Measurements from ENCODE around the gene PPME1. TPM values are rescaled to one million over a fixed set of nuclear protein-coding genes. Genes with fewer than 3 reads are reported as not detected.

The PPME1 gene
- polyA plus RNA-seq, 3 donors: 5.2 to 12.2 (median 8.9) TPM

GRCh38 chr11:74282914-74283371, 111.9 kb downstream of the PPME1 start:
- 88% methylated on average over 5 of the region's 5 CpGs for WGBS (ENCODE audit: insufficient coverage)
- no peaks in the 10 kb centered on the region for H3K4me1 ChIP-seq (ENCODE audit: control insufficient read depth in 1 of 2, insufficient read depth in 2 of 2, low read length in 2 of 2)

GRCh38 chr11:74283580-74284180, 112.6 kb downstream of the PPME1 start:
- Histone ChIP-seq H3K27me3 (ENCODE audit: control insufficient read depth in 2 of 2, insufficient read depth in 2 of 2, low read length in 2 of 2) (no peaks in the 10 kb centered on the region), H3K79me2 (ENCODE audit: insufficient read depth, low read length) (no peaks in the 10 kb centered on the region), H3K4me3 (replicated peaks in 1 of 3; ENCODE audit: low read depth in 2 of 3, low read length in 3 of 3) (no peak overlapping the region), H3K4me2 (replicated peaks; ENCODE audit: extremely low read depth, low read length, poor library complexity, severe bottlenecking) (no peak overlapping the region), H4K20me1 (ENCODE audit: insufficient read depth, low read length) (no peaks in the 10 kb centered on the region), H3K36me3 (replicated peaks in 1 of 2; ENCODE audit: control insufficient read depth in 1 of 2, insufficient read depth in 2 of 2, low read length in 2 of 2) (no peaks in the 10 kb centered on the region), H3K4me1 (ENCODE audit: control insufficient read depth in 1 of 2, insufficient read depth in 2 of 2, low read length in 2 of 2) (no peaks in the 10 kb centered on the region), H3K27ac (ENCODE audit: low read depth in 1 of 2, low read length in 2 of 2) (no peak overlapping the region), H3K9me3 (replicated peaks in 1 of 2; ENCODE audit: control insufficient read depth in 1 of 2, insufficient read depth in 1 of 2, low read length in 2 of 2) (no peaks in the 10 kb centered on the region), H3K9ac (ENCODE audit: insufficient read depth, low read length, poor library complexity, severe bottlenecking) (no peak overlapping the region), H2AFZ (ENCODE audit: insufficient read depth, low read depth, low read length, poor library complexity, severe bottlenecking) (no peak overlapping the region)
- WGBS (ENCODE audit: insufficient coverage): 79% methylated on average over 3 of the region's 3 CpGs
- Mint-ChIP-seq H3K27ac (no peak overlapping the region), H3K4me1 (no peaks in the 10 kb centered on the region), H3K36me3 (no peaks in the 10 kb centered on the region), H3K4me3 (no peak overlapping the region), H3K9me3 (no peaks in the 10 kb centered on the region), H3K27me3 (ENCODE audit: low read depth in 3 of 3) (peaks cover 2 to 4% (median 3%) of the 10 kb centered on the region in 3 donors)
- DNase-seq: no peak
- no peak for TF ChIP-seq CTCF (IDR thresholded peaks at IDR 0.05)
- intact Hi-C loops (cut with micrococcal nuclease): no loop called here

More at GRCh38 chr11:74282914-74283371, 111.9 kb downstream of the PPME1 start:
- Histone ChIP-seq H3K27me3 (ENCODE audit: control insufficient read depth in 2 of 2, insufficient read depth in 2 of 2, low read length in 2 of 2) (no peaks in the 10 kb centered on the region), H3K9ac (ENCODE audit: insufficient read depth, low read length, poor library complexity, severe bottlenecking) (no peak overlapping the region), H3K79me2 (ENCODE audit: insufficient read depth, low read length) (no peaks in the 10 kb centered on the region), H3K9me3 (replicated peaks in 1 of 2; ENCODE audit: control insufficient read depth in 1 of 2, insufficient read depth in 1 of 2, low read length in 2 of 2) (no peaks in the 10 kb centered on the region), H3K36me3 (replicated peaks in 1 of 2; ENCODE audit: control insufficient read depth in 1 of 2, insufficient read depth in 2 of 2, low read length in 2 of 2) (no peaks in the 10 kb centered on the region), H2AFZ (ENCODE audit: insufficient read depth, low read depth, low read length, poor library complexity, severe bottlenecking) (no peak overlapping the region), H4K20me1 (ENCODE audit: insufficient read depth, low read length) (no peaks in the 10 kb centered on the region), H3K4me2 (replicated peaks; ENCODE audit: extremely low read depth, low read length, poor library complexity, severe bottlenecking) (no peak overlapping the region), H3K27ac (ENCODE audit: low read depth in 1 of 2, low read length in 2 of 2) (no peak overlapping the region), H3K4me3 (replicated peaks in 1 of 3; ENCODE audit: low read depth in 2 of 3, low read length in 3 of 3) (no peak overlapping the region)
- Mint-ChIP-seq H3K36me3 (no peaks in the 10 kb centered on the region), H3K4me3 (no peak overlapping the region), H3K27ac (no peak overlapping the region), H3K4me1 (no peaks in the 10 kb centered on the region), H3K9me3 (no peaks in the 10 kb centered on the region), H3K27me3 (ENCODE audit: low read depth in 3 of 3) (peaks cover 2 to 6% (median 3%) of the 10 kb centered on the region in 3 donors)
- TF ChIP-seq CTCF (IDR thresholded peaks at IDR 0.05): no peak
- intact Hi-C loops (cut with micrococcal nuclease): no loop called here
- DNase-seq: no peak

All from CD14-positive monocyte (primary cell).